Gastrocnemius medialis (tissue), 4 donors: ENCODE measurements around the gene IL20RA.

Experiments
- POLR2A ChIP-seq, 2 donors: fragments of 450-650 bp; IDR thresholded peaks; one replicate each; pipeline ENCODE4 v1.6.1; 2017; ENCODE audit warnings: antibody characterized with exemption in 2 of 2, mild to moderate bottlenecking in 2 of 2, moderate library complexity in 2 of 2
- TF ChIP-seq, protein P1 (sequence below), 5 experiments: fragments of 450-650 bp in 3 of 5; fragments of 200-600 bp in 2 of 5; sonication (generic) in 2 of 5; IDR thresholded peaks in 4 of 5; conservative IDR thresholded peaks in 1 of 5; 1 replicate in 4 of 5; 2 replicates in 1 of 5; pipeline ENCODE4 v1.5.1; 2016 to 2019; ENCODE audit warnings: antibody characterized with exemption in 5 of 5, mild to moderate bottlenecking in 3 of 5, moderate library complexity in 3 of 5

DNA sequence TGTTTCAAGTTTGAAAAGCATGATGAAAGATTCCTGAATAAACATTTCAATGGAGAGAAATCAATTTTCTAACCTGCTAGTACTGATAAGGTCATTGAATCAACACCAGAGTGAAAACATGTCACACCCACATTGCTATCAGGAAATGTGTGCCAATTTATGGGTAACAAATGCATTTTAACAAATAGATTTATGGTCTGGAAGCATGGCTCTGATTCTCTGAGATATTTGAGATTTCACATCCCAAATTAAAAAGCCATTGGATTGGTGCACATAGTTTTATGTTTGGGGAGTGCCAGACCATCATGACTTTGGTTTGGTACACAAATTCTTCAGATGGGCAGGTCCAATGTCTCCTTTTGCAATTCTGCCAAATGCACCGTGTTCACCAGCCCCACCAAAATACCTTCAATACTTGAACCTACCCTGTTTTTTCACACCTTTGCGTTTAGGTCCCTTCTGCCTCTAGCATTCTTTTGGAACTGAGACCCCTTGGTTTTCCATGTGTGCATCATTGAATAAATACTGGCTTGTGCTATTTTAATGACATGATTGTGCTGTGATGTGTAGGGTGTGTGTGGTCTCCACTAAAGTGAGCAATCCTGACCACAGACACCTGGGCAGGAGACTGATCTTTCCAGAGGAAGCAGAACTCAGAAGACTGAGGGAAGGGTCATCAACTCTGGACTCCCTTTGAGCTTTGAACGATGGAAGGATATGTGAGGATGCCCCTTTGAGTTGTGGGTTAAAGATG is 20.4 kb downstream of the IL20RA start:
- TF ChIP-seq, protein P1, sequence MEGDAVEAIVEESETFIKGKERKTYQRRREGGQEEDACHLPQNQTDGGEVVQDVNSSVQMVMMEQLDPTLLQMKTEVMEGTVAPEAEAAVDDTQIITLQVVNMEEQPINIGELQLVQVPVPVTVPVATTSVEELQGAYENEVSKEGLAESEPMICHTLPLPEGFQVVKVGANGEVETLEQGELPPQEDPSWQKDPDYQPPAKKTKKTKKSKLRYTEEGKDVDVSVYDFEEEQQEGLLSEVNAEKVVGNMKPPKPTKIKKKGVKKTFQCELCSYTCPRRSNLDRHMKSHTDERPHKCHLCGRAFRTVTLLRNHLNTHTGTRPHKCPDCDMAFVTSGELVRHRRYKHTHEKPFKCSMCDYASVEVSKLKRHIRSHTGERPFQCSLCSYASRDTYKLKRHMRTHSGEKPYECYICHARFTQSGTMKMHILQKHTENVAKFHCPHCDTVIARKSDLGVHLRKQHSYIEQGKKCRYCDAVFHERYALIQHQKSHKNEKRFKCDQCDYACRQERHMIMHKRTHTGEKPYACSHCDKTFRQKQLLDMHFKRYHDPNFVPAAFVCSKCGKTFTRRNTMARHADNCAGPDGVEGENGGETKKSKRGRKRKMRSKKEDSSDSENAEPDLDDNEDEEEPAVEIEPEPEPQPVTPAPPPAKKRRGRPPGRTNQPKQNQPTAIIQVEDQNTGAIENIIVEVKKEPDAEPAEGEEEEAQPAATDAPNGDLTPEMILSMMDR (IDR thresholded peaks at IDR 0.05 in 4 of 5, conservative IDR thresholded peaks at IDR 0.05 in 1 of 5) = no peak
- no peak for TF ChIP-seq POLR2A (IDR thresholded peaks at IDR 0.05)
